B cell (primary cell): ENCODE measurements around the gene MLLT6. TPM values are rescaled to one million over a fixed set of nuclear protein-coding genes. Genes with fewer than 3 reads are reported as not detected.

Source experiments
- ATAC-seq: fragments of 200-7000 bp; cut with Tn5 transposase; one replicate; pipeline ENCODE4 v1.10.0; 2021; ENCODE audit warnings: low read depth, mild to moderate bottlenecking, moderate number of reproducible peaks, moderate library complexity
- CTCF ChIA-PET: fragments of 350-600 bp; sonication (Branson Sonifier 250); formaldehyde crosslinking; loops from one replicate; lab custom pipeline; 2021; ENCODE audit warnings: antibody characterized with exemption, inconsistent platforms; lab: Charles Lee
- POLR2A ChIA-PET: fragments of 350-600 bp; sonication (Branson Sonifier 250); formaldehyde crosslinking; loops from one replicate; lab custom pipeline; 2021; ENCODE audit warnings: antibody characterized with exemption; lab: Charles Lee
- DNase-seq: peaks from one replicate; pipeline ENCODE4 v3.0.0; 2013
- H2AFZ ChIP-seq: 2 replicates; pipeline ENCODE4 v1.6.1; 2012; ENCODE audit warnings: mild to moderate bottlenecking, low read depth, low read length; ENCODE audit not compliant: insufficient read depth, poor library complexity, severe bottlenecking
- H3K27ac ChIP-seq, 2 donors: 1 replicate in 1 of 2; 2 replicates in 1 of 2; pipeline ENCODE4 v1.5.1; 2012 to 2013; ENCODE audit warnings: low read length in 2 of 2, mild to moderate bottlenecking in 2 of 2, moderate library complexity in 1 of 2
- H3K27me3 ChIP-seq, 4 experiments: fragments of 200-600 bp in 1 of 4; sonication (generic) in 1 of 4; replicated peaks in 1 of 4; 1 replicate in 2 of 4; 2 replicates in 2 of 4; pipeline versions ENCODE4 v1.6.1 to v1.7.0; 2013 to 2016; ENCODE audit warnings: low read length in 3 of 4, mild to moderate bottlenecking in 2 of 4, mixed read lengths in 1 of 4, moderate library complexity in 1 of 4; ENCODE audit not compliant: insufficient read depth in 4 of 4, control insufficient read depth in 3 of 4; ENCODE audit errors: control extremely low read depth in 1 of 4
- H3K36me3 ChIP-seq, 2 experiments: replicated peaks in 1 of 2; 1 replicate in 1 of 2; 2 replicates in 1 of 2; pipeline versions ENCODE4 v1.6.1 to v1.7.1; 2013; ENCODE audit warnings: low read length in 1 of 2; ENCODE audit not compliant: insufficient read depth in 2 of 2, control insufficient read depth in 1 of 2; ENCODE audit errors: control extremely low read depth in 1 of 2, extremely low read depth in 1 of 2
- H3K4me1 ChIP-seq, 2 donors: fragments of 200-600 bp in 1 of 2; sonication (generic) in 1 of 2; 1 replicate in 1 of 2; 2 replicates in 1 of 2; pipeline versions ENCODE4 v1.5.1 to v1.6.1; 2013 to 2017; ENCODE audit warnings: low read length in 2 of 2; ENCODE audit not compliant: control insufficient read depth in 2 of 2, insufficient read depth in 2 of 2
- H3K4me2 ChIP-seq: replicated peaks from 2 replicates; pipeline ENCODE3; 2012; ENCODE audit warnings: mild to moderate bottlenecking, low read depth, low read length; ENCODE audit not compliant: poor library complexity, severe bottlenecking
- H3K4me3 ChIP-seq, 5 experiments: fragments of 200-600 bp in 1 of 5; sonication (generic) in 1 of 5; 1 replicate in 3 of 5; 2 replicates in 2 of 5; pipeline versions ENCODE4 v1.5.1 to v1.7.0; 2011 to 2016; ENCODE audit warnings: low read length in 4 of 5, mild to moderate bottlenecking in 4 of 5, low read depth in 2 of 5, control low read depth in 1 of 5, moderate library complexity in 1 of 5; ENCODE audit not compliant: insufficient read depth in 1 of 5; ENCODE audit errors: control extremely low read depth in 1 of 5, extremely low read depth in 1 of 5
- H3K79me2 ChIP-seq: fragments of 200-600 bp; sonication (generic); one replicate; pipeline ENCODE4 v1.6.0; 2016; ENCODE audit warnings: low read length; ENCODE audit not compliant: control insufficient read depth, insufficient read depth
- H3K9ac ChIP-seq: fragments of 200-600 bp; sonication (generic); 2 replicates; pipeline ENCODE4 v1.6.1; 2017; ENCODE audit warnings: mild to moderate bottlenecking, low read length, moderate library complexity
- H3K9me3 ChIP-seq, 3 donors: one replicate each; pipeline versions ENCODE4 v1.6.1 to v1.7.1; 2013; ENCODE audit warnings: low read length in 2 of 3; ENCODE audit not compliant: control insufficient read depth in 2 of 3, insufficient read depth in 1 of 3; ENCODE audit errors: control extremely low read depth in 1 of 3
- H4K20me1 ChIP-seq: 2 replicates; pipeline ENCODE4 v1.6.0; 2012; ENCODE audit warnings: mild to moderate bottlenecking, low read length; ENCODE audit not compliant: insufficient read depth, control insufficient read depth, poor library complexity, severe bottlenecking
- H3K27ac Mint-ChIP-seq: one replicate; pipeline ENCODE4 v1.8.0; 2021; ENCODE audit warnings: mixed read lengths
- H3K27me3 Mint-ChIP-seq: one replicate; pipeline ENCODE4 v1.8.0; 2021; ENCODE audit warnings: mixed read lengths
- H3K4me1 Mint-ChIP-seq: one replicate; pipeline ENCODE4 v1.8.0; 2021; ENCODE audit warnings: mixed read lengths
- H3K4me3 Mint-ChIP-seq: one replicate; pipeline ENCODE4 v1.8.0; 2021; ENCODE audit warnings: mixed read lengths
- H3K9me3 Mint-ChIP-seq: one replicate; pipeline ENCODE4 v1.8.0; 2022; ENCODE audit warnings: mixed read lengths; ENCODE audit not compliant: insufficient read depth
- EZH2 ChIP-seq: IDR thresholded peaks from 2 replicates; pipeline ENCODE4 v1.6.1; 2012; ENCODE audit warnings: borderline replicate concordance, low read depth, mild to moderate bottlenecking, moderate library complexity, low read length; ENCODE audit not compliant: insufficient read depth, poor library complexity, severe bottlenecking
- WGBS: methylation state at CpG from one replicate; pipeline ENCODE4 v1.1.5; 2013; ENCODE audit warnings: missing lambda C conversion rate; ENCODE audit not compliant: insufficient coverage; 5-methylcytosine and 5-hydroxymethylcytosine counted together
- intact Hi-C: fragments of 100-400 bp; cut with micrococcal nuclease; formaldehyde crosslinking; loops from one replicate; pipeline ENCODE4 v1.10.0; 2022
- polyA plus RNA-seq: library from polyadenylated mRNA; depleted of rRNA; stranded (reverse); fragments of >200 nt; gene quantifications from 2 replicates; pipeline ENCODE4 v1.2.3, GENCODE V29; 2012
- total RNA-seq, 2 donors: library from RNA; stranded (reverse); fragments of 120-200 nt in 1 of 2; gene quantifications; 1 replicate in 1 of 2; 2 replicates in 1 of 2; pipeline versions ENCODE4 v1.2.3 to v1.2.4, GENCODE V29; 2013 to 2022
- TF ChIP-seq, protein P1 (sequence below): fragments of 200-600 bp; IDR thresholded peaks from one replicate; pipeline ENCODE4 v1.8.0; 2022; ENCODE audit warnings: antibody characterized with exemption, mild to moderate bottlenecking

Gene MLLT6
- total and polyA plus RNA-seq, 2 donors (not counting 1 experiment from before 2014, with no cell fraction given), result 165 to 288 TPM

DNA sequence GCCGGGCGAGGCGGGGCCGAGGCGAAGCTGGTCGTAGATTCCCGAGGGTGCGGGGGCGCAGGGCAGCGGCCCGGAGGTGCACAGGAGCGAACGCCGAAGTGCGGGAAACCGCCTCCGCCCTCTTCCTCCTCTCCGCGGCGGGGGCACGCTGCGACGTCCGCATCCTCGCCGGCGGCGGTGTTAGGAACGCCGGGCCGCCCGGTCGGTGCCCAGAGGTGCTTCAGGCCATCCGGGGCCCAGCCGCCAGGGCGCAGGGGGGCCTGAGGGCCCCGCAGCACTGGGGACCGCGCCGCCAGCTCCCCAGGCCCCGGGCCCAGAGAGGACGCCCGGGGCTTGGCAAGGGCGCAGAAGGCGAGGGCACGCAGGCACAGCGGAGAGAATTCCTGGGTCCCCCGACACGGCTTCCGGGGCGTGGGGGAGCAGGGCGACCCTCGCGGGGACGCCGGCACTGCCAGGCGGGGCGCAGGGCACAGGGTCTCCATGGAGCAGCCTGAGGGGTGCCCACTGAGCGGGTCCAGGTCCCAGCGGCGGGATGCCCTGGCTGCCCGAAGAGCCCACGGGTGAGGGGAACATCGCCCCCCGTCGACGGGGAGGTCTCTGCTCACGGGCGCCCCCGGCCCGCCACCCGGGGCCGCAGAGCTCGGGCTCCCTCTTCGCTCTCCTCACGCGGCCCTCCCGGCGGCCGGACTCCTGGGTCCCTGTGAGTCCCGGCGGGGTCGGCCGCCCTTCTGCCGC is 30.9 kb upstream of the MLLT6 start:
- Histone ChIP-seq H3K36me3 (no peaks in the 10 kb centered on the region), H3K27ac (no peak overlapping the region), H3K9me3 (peaks cover 0 to 7% (median 0%) of the 10 kb centered on the region in 3 donors), H3K27me3 (peaks cover 0 to 60% (median 32%) of the 10 kb centered on the region in 4 experiments), H3K4me3 (peak overlapping the region in 4 of 5 experiments; percentile 41 to 68 (median 58)), H3K79me2 (no peaks in the 10 kb centered on the region), H3K4me1 (peaks cover 27 to 40% of the 10 kb centered on the region in 2 donors), H4K20me1 (no peaks in the 10 kb centered on the region), H3K9ac (peak overlapping the region; percentile 61), H2AFZ (peak overlapping the region; percentile 79), H3K4me2 (peak overlapping the region; percentile 98)
- Mint-ChIP-seq H3K4me3 (peak overlapping the region; percentile 62), H3K9me3 (no peaks in the 10 kb centered on the region), H3K27ac (no peak overlapping the region), H3K27me3 (peaks cover 44% of the 10 kb centered on the region), H3K4me1 (peaks cover 29% of the 10 kb centered on the region)
- ChIA-PET POLR2A (interaction anchor here (1.2 kb wide), 1 partner anchor 77 kb away, joined by 3 read pairs; no protein-coding TSS in a partner anchor), CTCF (interaction anchor here (5.4 to 8.6 kb wide), 2 partner anchors 56 to 62 kb away, joined by 54 to 172 read pairs; partner anchors contain the start of gene CISD3)
- TF ChIP-seq EZH2, result peak; percentile 94
- TF ChIP-seq, protein P1, sequence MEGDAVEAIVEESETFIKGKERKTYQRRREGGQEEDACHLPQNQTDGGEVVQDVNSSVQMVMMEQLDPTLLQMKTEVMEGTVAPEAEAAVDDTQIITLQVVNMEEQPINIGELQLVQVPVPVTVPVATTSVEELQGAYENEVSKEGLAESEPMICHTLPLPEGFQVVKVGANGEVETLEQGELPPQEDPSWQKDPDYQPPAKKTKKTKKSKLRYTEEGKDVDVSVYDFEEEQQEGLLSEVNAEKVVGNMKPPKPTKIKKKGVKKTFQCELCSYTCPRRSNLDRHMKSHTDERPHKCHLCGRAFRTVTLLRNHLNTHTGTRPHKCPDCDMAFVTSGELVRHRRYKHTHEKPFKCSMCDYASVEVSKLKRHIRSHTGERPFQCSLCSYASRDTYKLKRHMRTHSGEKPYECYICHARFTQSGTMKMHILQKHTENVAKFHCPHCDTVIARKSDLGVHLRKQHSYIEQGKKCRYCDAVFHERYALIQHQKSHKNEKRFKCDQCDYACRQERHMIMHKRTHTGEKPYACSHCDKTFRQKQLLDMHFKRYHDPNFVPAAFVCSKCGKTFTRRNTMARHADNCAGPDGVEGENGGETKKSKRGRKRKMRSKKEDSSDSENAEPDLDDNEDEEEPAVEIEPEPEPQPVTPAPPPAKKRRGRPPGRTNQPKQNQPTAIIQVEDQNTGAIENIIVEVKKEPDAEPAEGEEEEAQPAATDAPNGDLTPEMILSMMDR, result no peak
- peak; percentile 14 for ATAC-seq
- DNase-seq, result peak; percentile 70
- intact Hi-C loops, result loop anchor here (1.0 to 2.0 kb wide), 2 partner anchors 73 to 115 kb away; no protein-coding TSS in a partner anchor
- WGBS, result under 1% methylated on average over 85 of the region's 85 CpGs
